Brain microvascular endothelial cell (primary cell): ENCODE data around the gene HS3ST4.

Experiments
- DNase-seq: peaks from one replicate; pipeline ENCODE4 v3.0.0-alpha.2; 2020
- H3K27ac ChIP-seq: fragments of 250-450 bp; sonication (Bioruptor Pico); 2 replicates; pipeline ENCODE4 v1.5.1; 2020; ENCODE audit warnings: mild to moderate bottlenecking, moderate library complexity
- H3K27me3 ChIP-seq: fragments of 250-450 bp; sonication (Bioruptor Pico); replicated peaks from 2 replicates; pipeline ENCODE4 v1.5.1; 2020; ENCODE audit warnings: mild to moderate bottlenecking
- H3K36me3 ChIP-seq: fragments of 250-450 bp; sonication (Bioruptor Pico); replicated peaks from 2 replicates; pipeline ENCODE4 v1.5.1; 2020; ENCODE audit warnings: mild to moderate bottlenecking
- H3K4me3 ChIP-seq: 2 replicates; pipeline ENCODE4 v1.5.1; 2011; ENCODE audit warnings: low read depth, mild to moderate bottlenecking, control low read depth, low read length, moderate library complexity
- CTCF ChIP-seq: IDR thresholded peaks from 2 replicates; pipeline ENCODE4 v1.5.1; 2011; ENCODE audit warnings: low read depth, mild to moderate bottlenecking, moderate library complexity, low read length, control low read depth, inconsistent platforms; ENCODE audit errors: missing control alignments
- in situ Hi-C: cut with HindIII; loops from 2 replicates; pipeline ENCODE4 v1.10.0; 2017; ENCODE audit warnings: low sequenced_read_pairs, low pct_ligation_motif_present

The HS3ST4 gene

GRCh38 chr16:25730396-25730795 lies 38.6 kb downstream of the HS3ST4 start:
- TF ChIP-seq CTCF, result no peak

GRCh38 chr16:25734430-25735385 lies 42.9 kb downstream of the HS3ST4 start:
- H3K36me3 ChIP-seq, result no peaks in the 10 kb centered on the region
- no peak for DNase-seq
- H3K27ac ChIP-seq, result no peak overlapping the region
- no peak for TF ChIP-seq CTCF
- in situ Hi-C loops, result no loop called here
- no peaks in the 10 kb centered on the region for H3K27me3 ChIP-seq
- no peak overlapping the region for H3K4me3 ChIP-seq

More at GRCh38 chr16:25730396-25730795, 38.6 kb downstream of the HS3ST4 start:
- in situ Hi-C loops, result no loop called here
- no peak overlapping the region for H3K4me3 ChIP-seq
- no peak overlapping the region for H3K27ac ChIP-seq
- H3K27me3 ChIP-seq, result no peaks in the 10 kb centered on the region
- DNase-seq, result no peak
- no peaks in the 10 kb centered on the region for H3K36me3 ChIP-seq

- Histone ChIP-seq H3K27me3 (no peaks in the 10 kb centered on the region), H3K36me3 (no peaks in the 10 kb centered on the region), H3K4me3 (no peak overlapping the region), H3K27ac (no peak overlapping the region)
- no peak for TF ChIP-seq CTCF
- no peak for DNase-seq
- in situ Hi-C loops, result no loop called here
These were observed 43.9 kb downstream of the HS3ST4 start for GRCh38 chr16:25735645-25736044.

GRCh38 chr16:25747160-25747758 lies 55.5 kb downstream of the HS3ST4 start:
- in situ Hi-C loops, result no loop called here
- Histone ChIP-seq H3K27me3 (no peaks in the 10 kb centered on the region), H3K27ac (no peak overlapping the region), H3K36me3 (no peaks in the 10 kb centered on the region), H3K4me3 (no peak overlapping the region)
- TF ChIP-seq CTCF, result no peak
- no peak for DNase-seq

- no peak for TF ChIP-seq CTCF
- Histone ChIP-seq H3K36me3 (no peaks in the 10 kb centered on the region), H3K4me3 (no peak overlapping the region), H3K27me3 (no peaks in the 10 kb centered on the region), H3K27ac (no peak overlapping the region)
- DNase-seq, result no peak
- in situ Hi-C loops, result no loop called here
These were observed 56.4 kb downstream of the HS3ST4 start for GRCh38 chr16:25748092-25748654.
